GM19438 (cell line): ENCODE data around the gene TNIK.

Source experiments
- ATAC-seq: cut with Tn5 transposase; IDR thresholded peaks from one replicate; pipeline ENCODE4 v1.9.1; 2021; ENCODE audit warnings: low read depth; ENCODE audit not compliant: unreplicated experiment

TNIK gene

GRCh38 chr3:171459942-171460724 is at the start of gene TNIK:
Gene TNIK, minus strand, starts transcription at chr3:171460405. Its CDS starts 342 bp downstream, at chr3:171460063.
- ATAC-seq, result peak; percentile 70

- no peak for ATAC-seq
These were observed 48.5 kb upstream of the TNIK start for GRCh38 chr3:171508676-171509075.

- no peak for ATAC-seq
These were observed 48.0 kb upstream of the TNIK start for GRCh38 chr3:171508206-171508605.

- no peak for ATAC-seq
These were observed 46.6 kb upstream of the TNIK start for GRCh38 chr3:171506743-171507319.

- ATAC-seq, result no peak
These were observed 45.7 kb upstream of the TNIK start for GRCh38 chr3:171505822-171506333.

- no peak for ATAC-seq
These were observed 44.2 kb upstream of the TNIK start for GRCh38 chr3:171504376-171504775.

GRCh38 chr3:171503817-171504216 is 43.6 kb upstream of the TNIK start:
- no peak for ATAC-seq

- ATAC-seq, result no peak
These were observed 38.7 kb upstream of the TNIK start for GRCh38 chr3:171498921-171499320.

GRCh38 chr3:171497468-171497867 is 37.3 kb upstream of the TNIK start:
- no peak for ATAC-seq

GRCh38 chr3:171495413-171495812 is 35.2 kb upstream of the TNIK start:
- ATAC-seq, result no peak

GRCh38 chr3:171494457-171495109 is 34.4 kb upstream of the TNIK start:
- ATAC-seq, result no peak

GRCh38 chr3:171491361-171491760 is 31.2 kb upstream of the TNIK start:
- ATAC-seq, result no peak

- no peak for ATAC-seq
These were observed 30.7 kb upstream of the TNIK start for GRCh38 chr3:171490901-171491300.

- ATAC-seq, result no peak
These were observed 29.1 kb upstream of the TNIK start for GRCh38 chr3:171489348-171489747.

GRCh38 chr3:171488479-171488878 is 28.3 kb upstream of the TNIK start:
- ATAC-seq, result no peak

- no peak for ATAC-seq
These were observed 27.2 kb upstream of the TNIK start for GRCh38 chr3:171487382-171487781.

- ATAC-seq, result no peak
These were observed 25.1 kb upstream of the TNIK start for GRCh38 chr3:171485338-171485737.

- no peak for ATAC-seq
These were observed 20.8 kb upstream of the TNIK start for GRCh38 chr3:171481011-171481410.

GRCh38 chr3:171480526-171480925 is 20.3 kb upstream of the TNIK start:
- no peak for ATAC-seq

- no peak for ATAC-seq
These were observed 16.4 kb upstream of the TNIK start for GRCh38 chr3:171476532-171477102.

GRCh38 chr3:171472552-171472951 is 12.3 kb upstream of the TNIK start:
- no peak for ATAC-seq
